Measurements from ENCODE around the gene PMS1. TPM values are rescaled to one million over a fixed set of nuclear protein-coding genes. Genes with fewer than 3 reads are reported as not detected.

Gene PMS1
- total RNA-seq, 1 experiment from 2014 or later: 50.9 TPM

DNA sequence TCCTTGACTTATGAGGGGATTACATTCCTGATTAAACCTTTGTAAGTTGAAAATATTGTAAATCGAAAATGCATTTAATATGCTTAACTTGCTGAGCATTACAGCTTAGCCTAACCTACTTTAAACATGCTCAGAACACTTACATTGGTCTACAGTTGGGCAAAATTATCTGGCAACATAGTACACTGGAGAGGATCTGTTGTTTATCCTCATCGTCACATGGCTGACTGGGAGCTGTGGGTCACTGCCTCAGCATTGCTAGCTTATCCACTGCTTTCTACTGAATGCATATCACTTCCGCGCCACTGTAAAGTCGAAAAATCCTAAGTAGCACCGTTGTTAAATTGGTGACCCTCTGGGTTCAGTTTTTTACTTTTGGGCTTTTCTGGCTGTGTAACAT, 13.7 kb downstream of the PMS1 start:
- ChIA-PET POLR2A (interaction anchor here (0.6 kb wide), 1 partner anchor 276 kb away, joined by 4 read pairs; no protein-coding TSS in a partner anchor), CTCF (interaction anchor here (0.6 to 3.4 kb wide), 15 partner anchors 8 to 273 kb away, joined by 3 to 19 read pairs (median 4); partner anchors contain the start of gene OSGEPL1)
- TF ChIP-seq, protein P1, sequence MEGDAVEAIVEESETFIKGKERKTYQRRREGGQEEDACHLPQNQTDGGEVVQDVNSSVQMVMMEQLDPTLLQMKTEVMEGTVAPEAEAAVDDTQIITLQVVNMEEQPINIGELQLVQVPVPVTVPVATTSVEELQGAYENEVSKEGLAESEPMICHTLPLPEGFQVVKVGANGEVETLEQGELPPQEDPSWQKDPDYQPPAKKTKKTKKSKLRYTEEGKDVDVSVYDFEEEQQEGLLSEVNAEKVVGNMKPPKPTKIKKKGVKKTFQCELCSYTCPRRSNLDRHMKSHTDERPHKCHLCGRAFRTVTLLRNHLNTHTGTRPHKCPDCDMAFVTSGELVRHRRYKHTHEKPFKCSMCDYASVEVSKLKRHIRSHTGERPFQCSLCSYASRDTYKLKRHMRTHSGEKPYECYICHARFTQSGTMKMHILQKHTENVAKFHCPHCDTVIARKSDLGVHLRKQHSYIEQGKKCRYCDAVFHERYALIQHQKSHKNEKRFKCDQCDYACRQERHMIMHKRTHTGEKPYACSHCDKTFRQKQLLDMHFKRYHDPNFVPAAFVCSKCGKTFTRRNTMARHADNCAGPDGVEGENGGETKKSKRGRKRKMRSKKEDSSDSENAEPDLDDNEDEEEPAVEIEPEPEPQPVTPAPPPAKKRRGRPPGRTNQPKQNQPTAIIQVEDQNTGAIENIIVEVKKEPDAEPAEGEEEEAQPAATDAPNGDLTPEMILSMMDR (IDR thresholded peaks at IDR 0.05; ENCODE audit: unreplicated experiment): no peak
- DNase-seq (ENCODE audit: unreplicated experiment): no peak
- no peak overlapping the region for H3K4me3 Mint-ChIP-seq (ENCODE audit: unreplicated experiment)
- H3K4me1 Mint-ChIP-seq (ENCODE audit: insufficient read depth, unreplicated experiment): peaks cover 31% of the 10 kb centered on the region
- no peaks in the 10 kb centered on the region for H3K9me3 Mint-ChIP-seq (ENCODE audit: unreplicated experiment)
- H3K36me3 Mint-ChIP-seq (ENCODE audit: insufficient read depth, unreplicated experiment): peaks cover 39% of the 10 kb centered on the region
- intact Hi-C loops (cut with micrococcal nuclease): loop anchor here (1.0 to 10.0 kb wide), 2 partner anchors 137 to 272 kb away; no protein-coding TSS in a partner anchor
- BruUV-seq (replicated peaks): no TSS peak
- H3K27me3 Mint-ChIP-seq (ENCODE audit: insufficient read depth, unreplicated experiment): no peaks in the 10 kb centered on the region
- peak overlapping the region; percentile 16 for H3K27ac Mint-ChIP-seq (ENCODE audit: low read depth, unreplicated experiment)

DNA sequence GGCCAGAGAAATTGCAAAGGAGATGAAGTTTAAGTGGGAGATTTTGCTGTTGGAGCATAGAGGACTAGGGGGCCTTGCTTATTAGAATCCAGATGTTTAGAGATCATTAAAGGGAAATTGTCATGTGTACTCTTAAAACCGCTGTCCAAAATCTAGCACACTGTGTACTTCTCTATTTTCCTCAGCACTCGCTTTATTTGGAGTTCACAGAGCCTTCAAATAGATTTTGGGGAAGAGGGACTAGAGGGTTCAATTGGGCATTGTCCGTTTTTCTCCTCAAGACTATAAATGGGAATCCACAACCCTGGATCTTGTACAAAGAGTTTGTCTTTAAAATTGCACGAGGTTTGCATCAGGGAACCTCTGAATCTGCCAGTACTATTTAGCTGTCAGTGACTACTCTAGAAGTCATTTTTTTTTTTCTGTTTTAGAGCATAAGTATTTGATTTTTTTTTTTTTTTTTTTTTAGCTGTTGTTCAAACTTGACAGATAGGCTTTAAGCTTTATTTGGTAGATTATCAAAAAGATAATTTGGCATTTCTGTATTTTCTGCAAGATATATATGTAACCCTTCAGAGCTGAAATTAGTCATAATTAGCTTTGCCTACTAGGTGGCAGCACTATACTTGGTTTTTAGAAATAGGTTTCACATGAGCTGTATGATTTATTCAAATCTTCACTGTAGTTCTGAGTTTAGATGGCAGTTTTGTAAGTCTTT, 14.2 kb downstream of the PMS1 start:
- no peaks in the 10 kb centered on the region for H3K9me3 Mint-ChIP-seq (ENCODE audit: unreplicated experiment)
- TF ChIP-seq, protein P1 (IDR thresholded peaks at IDR 0.05; ENCODE audit: unreplicated experiment): peak; percentile 59
- ChIA-PET CTCF (interaction anchor here (0.6 to 3.4 kb wide), 20 partner anchors 9 to 297 kb away, joined by 3 to 19 read pairs (median 4); partner anchors contain the start of genes ORMDL1, OSGEPL1 and PMS1), POLR2A (interaction anchor here (0.6 to 2.0 kb wide), 4 partner anchors 8 to 275 kb away, joined by 3 to 11 read pairs (median 4); partner anchors contain the start of genes ORMDL1 and PMS1)
- no peaks in the 10 kb centered on the region for H3K27me3 Mint-ChIP-seq (ENCODE audit: insufficient read depth, unreplicated experiment)
- DNase-seq (ENCODE audit: unreplicated experiment): peak; percentile 40
- BruUV-seq (replicated peaks): no TSS peak
- peaks cover 33% of the 10 kb centered on the region for H3K36me3 Mint-ChIP-seq (ENCODE audit: insufficient read depth, unreplicated experiment)
- peak overlapping the region; percentile 16 for H3K27ac Mint-ChIP-seq (ENCODE audit: low read depth, unreplicated experiment)
- H3K4me1 Mint-ChIP-seq (ENCODE audit: insufficient read depth, unreplicated experiment): peaks cover 31% of the 10 kb centered on the region
- intact Hi-C loops (cut with micrococcal nuclease): loop anchor here (1.0 to 10.0 kb wide), 2 partner anchors 136 to 272 kb away; no protein-coding TSS in a partner anchor
- no peak overlapping the region for H3K4me3 Mint-ChIP-seq (ENCODE audit: unreplicated experiment)

DNA sequence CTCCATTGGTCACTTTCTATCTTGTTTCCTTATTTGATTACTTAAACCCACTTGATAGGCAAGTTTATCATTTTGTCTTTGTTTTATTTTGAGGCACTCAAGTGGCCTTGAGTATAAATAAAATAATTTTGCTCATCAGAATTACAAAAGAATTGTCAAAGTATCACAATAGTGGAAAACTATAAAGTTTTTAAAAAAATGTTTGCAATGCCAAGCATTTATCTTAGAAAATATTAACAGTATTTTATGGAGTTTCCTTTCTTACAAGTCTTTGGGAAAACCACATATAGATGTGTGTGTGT, 14.7 kb downstream of the PMS1 start:
- peaks cover 31% of the 10 kb centered on the region for H3K4me1 Mint-ChIP-seq (ENCODE audit: insufficient read depth, unreplicated experiment)
- CTCF ChIA-PET: interaction anchor here (0.7 to 3.4 kb wide), 17 partner anchors 9 to 297 kb away, joined by 3 to 19 read pairs (median 5); partner anchors contain the start of genes ORMDL1, OSGEPL1 and PMS1
- intact Hi-C loops (cut with micrococcal nuclease): loop anchor here (10.0 kb wide), 1 partner anchor 136 kb away; no protein-coding TSS in a partner anchor
- no peak for DNase-seq (ENCODE audit: unreplicated experiment)
- no TSS peak for BruUV-seq (replicated peaks)
- no peak overlapping the region for H3K27ac Mint-ChIP-seq (ENCODE audit: low read depth, unreplicated experiment)
- no peaks in the 10 kb centered on the region for H3K9me3 Mint-ChIP-seq (ENCODE audit: unreplicated experiment)
- POLR2A ChIA-PET: interaction anchor here (0.9 to 2.0 kb wide), 3 partner anchors 9 to 138 kb away, joined by 3 to 11 read pairs (median 3); partner anchors contain the start of genes ORMDL1 and PMS1
- TF ChIP-seq, protein P1 (IDR thresholded peaks at IDR 0.05; ENCODE audit: unreplicated experiment): no peak
- H3K27me3 Mint-ChIP-seq (ENCODE audit: insufficient read depth, unreplicated experiment): no peaks in the 10 kb centered on the region
- H3K4me3 Mint-ChIP-seq (ENCODE audit: unreplicated experiment): no peak overlapping the region
- peaks cover 28% of the 10 kb centered on the region for H3K36me3 Mint-ChIP-seq (ENCODE audit: insufficient read depth, unreplicated experiment)

DNA sequence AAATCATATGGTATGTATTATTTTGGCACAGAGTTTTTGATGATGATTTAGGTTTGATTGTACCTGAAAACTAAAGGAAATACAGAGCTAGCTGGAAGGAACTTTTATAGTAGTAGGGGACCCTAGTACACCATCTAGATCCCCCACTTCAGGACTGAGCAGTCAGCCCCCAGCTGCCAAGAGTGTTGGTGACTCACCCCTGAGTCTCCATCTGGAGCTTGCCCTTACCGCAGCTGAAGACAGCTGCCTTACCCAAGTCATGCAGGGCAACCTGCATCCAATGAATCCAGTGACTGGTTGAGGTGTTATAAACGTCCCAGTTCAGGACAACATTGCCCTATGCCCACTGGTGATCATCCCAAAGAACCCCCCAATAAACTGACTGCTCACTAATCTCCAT, 15.3 kb downstream of the PMS1 start:
- no peaks in the 10 kb centered on the region for H3K27me3 Mint-ChIP-seq (ENCODE audit: insufficient read depth, unreplicated experiment)
- peaks cover 32% of the 10 kb centered on the region for H3K36me3 Mint-ChIP-seq (ENCODE audit: insufficient read depth, unreplicated experiment)
- intact Hi-C loops (cut with micrococcal nuclease): loop anchor here (10.0 kb wide), 1 partner anchor 135 kb away; no protein-coding TSS in a partner anchor
- no peak overlapping the region for H3K4me3 Mint-ChIP-seq (ENCODE audit: unreplicated experiment)
- no peak overlapping the region for H3K27ac Mint-ChIP-seq (ENCODE audit: low read depth, unreplicated experiment)
- TF ChIP-seq, protein P1 (IDR thresholded peaks at IDR 0.05; ENCODE audit: unreplicated experiment): no peak
- peaks cover 31% of the 10 kb centered on the region for H3K4me1 Mint-ChIP-seq (ENCODE audit: insufficient read depth, unreplicated experiment)
- no TSS peak for BruUV-seq (replicated peaks)
- H3K9me3 Mint-ChIP-seq (ENCODE audit: unreplicated experiment): no peaks in the 10 kb centered on the region
- ChIA-PET CTCF (interaction anchor here (0.6 to 3.4 kb wide), 9 partner anchors 9 to 273 kb away, joined by 3 to 19 read pairs (median 5); partner anchors contain the start of gene OSGEPL1), POLR2A (interaction anchor here (2.0 kb wide), 1 partner anchor 15 kb away, joined by 11 read pairs; the partner anchor contains the start of genes ORMDL1 and PMS1)
- DNase-seq (ENCODE audit: unreplicated experiment): peak; percentile 63
